Stomach (tissue), 4 donors: ENCODE measurements around the gene ADSS1.

Experiments used
- CTCF ChIP-seq, 7 experiments: fragments of 450-650 bp in 4 of 7; fragments of 200-600 bp in 3 of 7; sonication (generic) in 3 of 7; IDR thresholded peaks; one replicate each; pipeline ENCODE4 v1.5.1; 2016 to 2019; ENCODE audit warnings: antibody characterized with exemption in 7 of 7, control low read depth in 2 of 7, mild to moderate bottlenecking in 1 of 7
- POLR2AphosphoS5 ChIP-seq, 3 donors: sonication (generic); formaldehyde crosslinking; IDR thresholded peaks; one replicate each; pipeline ENCODE4 v1.6.1; 2016; ENCODE audit warnings: antibody characterized with exemption in 3 of 3

GRCh38 chr14:104770072-104770579 is 46.1 kb downstream of the ADSS1 start:
- no peak for TF ChIP-seq CTCF (IDR thresholded peaks at IDR 0.05)
- no peak for TF ChIP-seq POLR2AphosphoS5 (IDR thresholded peaks at IDR 0.05)
